Esophagus squamous epithelium (tissue), 4 donors: ENCODE results near the gene CBLB.

Experiments used
- POLR2A ChIP-seq, 4 donors: fragments of 450-650 bp; IDR thresholded peaks; one replicate each; pipeline ENCODE4 v1.6.1; 2017; ENCODE audit warnings: antibody characterized with exemption in 4 of 4, mild to moderate bottlenecking in 4 of 4, moderate library complexity in 3 of 4
- TF ChIP-seq, protein P1 (sequence below), 6 experiments: fragments of 450-650 bp in 4 of 6; fragments of 200-600 bp in 2 of 6; sonication (generic) in 2 of 6; IDR thresholded peaks; one replicate each; pipeline ENCODE4 v1.5.1; 2016 to 2019; ENCODE audit warnings: antibody characterized with exemption in 6 of 6, mild to moderate bottlenecking in 4 of 6, moderate library complexity in 4 of 6

- TF ChIP-seq, protein P1, sequence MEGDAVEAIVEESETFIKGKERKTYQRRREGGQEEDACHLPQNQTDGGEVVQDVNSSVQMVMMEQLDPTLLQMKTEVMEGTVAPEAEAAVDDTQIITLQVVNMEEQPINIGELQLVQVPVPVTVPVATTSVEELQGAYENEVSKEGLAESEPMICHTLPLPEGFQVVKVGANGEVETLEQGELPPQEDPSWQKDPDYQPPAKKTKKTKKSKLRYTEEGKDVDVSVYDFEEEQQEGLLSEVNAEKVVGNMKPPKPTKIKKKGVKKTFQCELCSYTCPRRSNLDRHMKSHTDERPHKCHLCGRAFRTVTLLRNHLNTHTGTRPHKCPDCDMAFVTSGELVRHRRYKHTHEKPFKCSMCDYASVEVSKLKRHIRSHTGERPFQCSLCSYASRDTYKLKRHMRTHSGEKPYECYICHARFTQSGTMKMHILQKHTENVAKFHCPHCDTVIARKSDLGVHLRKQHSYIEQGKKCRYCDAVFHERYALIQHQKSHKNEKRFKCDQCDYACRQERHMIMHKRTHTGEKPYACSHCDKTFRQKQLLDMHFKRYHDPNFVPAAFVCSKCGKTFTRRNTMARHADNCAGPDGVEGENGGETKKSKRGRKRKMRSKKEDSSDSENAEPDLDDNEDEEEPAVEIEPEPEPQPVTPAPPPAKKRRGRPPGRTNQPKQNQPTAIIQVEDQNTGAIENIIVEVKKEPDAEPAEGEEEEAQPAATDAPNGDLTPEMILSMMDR (IDR thresholded peaks at IDR 0.05) = no peak
- no peak for TF ChIP-seq POLR2A (IDR thresholded peaks at IDR 0.05)
Measured at GRCh38 chr3:105616374-105617121, 252.3 kb downstream of the CBLB start.
